Posterior vena cava (tissue), 2 donors: ENCODE data around the gene HLF. TPM values are rescaled to one million over a fixed set of nuclear protein-coding genes. Genes with fewer than 3 reads are reported as not detected.

Source experiments
- DNase-seq: peaks from one replicate; pipeline ENCODE4 v3.0.0-alpha.2; 2020; ENCODE audit warnings: low spot score
- intact Hi-C, 2 donors: fragments of 100-400 bp; cut with DNase I; formaldehyde crosslinking; loops; one replicate each; pipeline versions ENCODE4 v1.14.1 to v1.14.2; 2022 to 2023
- total RNA-seq, 2 donors: library from RNA; stranded (reverse); fragmentation: NEBNext Ultra II Directional; extraction: Animal tissue kit (Norgen Biotek cat#: 25700); gene quantifications; one replicate each; pipeline ENCODE4 v1.2.1, GENCODE V29; 2021
- donor health status: DM: yes; HTN: yes; CAD: no.
- donor health status: DM: yes; HTN: yes; CAD: no.

HLF gene
- total RNA-seq, 2 donors from 2014 or later = 6.6 to 15.7 TPM

DNA sequence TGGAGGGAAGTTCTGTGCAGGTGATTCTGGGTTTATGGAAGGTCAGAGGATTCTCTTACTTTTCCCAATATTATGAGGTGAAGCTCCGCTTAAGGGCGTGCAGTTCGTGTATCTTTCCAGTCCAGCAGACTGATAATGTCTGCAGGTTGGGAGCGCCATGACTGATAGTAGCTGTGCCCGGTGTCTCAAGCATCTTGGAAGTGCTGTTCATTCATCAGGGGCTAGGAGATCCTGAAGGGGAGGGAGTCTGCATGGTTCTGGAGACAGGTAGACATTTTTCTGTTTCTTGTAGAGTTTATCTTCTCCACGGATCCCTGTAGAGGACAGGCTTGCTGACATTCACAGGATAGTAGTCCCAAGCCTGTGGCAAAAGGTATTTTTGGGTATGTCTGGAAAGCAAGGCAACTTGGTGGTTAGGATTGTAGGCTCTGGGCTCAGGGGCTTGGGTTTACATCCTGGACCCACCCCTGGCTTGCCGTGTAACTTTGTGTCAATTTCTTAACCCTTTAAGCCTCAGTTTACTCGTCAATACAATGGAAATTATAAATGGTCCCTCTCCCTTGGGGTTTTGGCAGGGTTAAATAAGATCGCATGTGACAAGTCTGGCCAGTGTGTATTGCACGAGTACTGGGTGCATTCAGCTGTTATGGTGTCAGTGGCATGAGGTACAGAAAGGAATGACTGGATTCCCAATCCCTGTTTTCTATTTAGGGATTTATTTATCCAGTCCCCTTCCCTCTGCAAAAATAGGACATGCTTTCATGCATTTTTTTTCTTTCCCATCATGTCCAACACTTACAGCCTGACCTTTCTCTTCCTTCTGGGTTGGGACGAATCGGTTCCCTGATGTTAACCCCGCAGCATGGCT is 8.2 kb downstream of the HLF start:
- intact Hi-C loops = no loop called here

DNA sequence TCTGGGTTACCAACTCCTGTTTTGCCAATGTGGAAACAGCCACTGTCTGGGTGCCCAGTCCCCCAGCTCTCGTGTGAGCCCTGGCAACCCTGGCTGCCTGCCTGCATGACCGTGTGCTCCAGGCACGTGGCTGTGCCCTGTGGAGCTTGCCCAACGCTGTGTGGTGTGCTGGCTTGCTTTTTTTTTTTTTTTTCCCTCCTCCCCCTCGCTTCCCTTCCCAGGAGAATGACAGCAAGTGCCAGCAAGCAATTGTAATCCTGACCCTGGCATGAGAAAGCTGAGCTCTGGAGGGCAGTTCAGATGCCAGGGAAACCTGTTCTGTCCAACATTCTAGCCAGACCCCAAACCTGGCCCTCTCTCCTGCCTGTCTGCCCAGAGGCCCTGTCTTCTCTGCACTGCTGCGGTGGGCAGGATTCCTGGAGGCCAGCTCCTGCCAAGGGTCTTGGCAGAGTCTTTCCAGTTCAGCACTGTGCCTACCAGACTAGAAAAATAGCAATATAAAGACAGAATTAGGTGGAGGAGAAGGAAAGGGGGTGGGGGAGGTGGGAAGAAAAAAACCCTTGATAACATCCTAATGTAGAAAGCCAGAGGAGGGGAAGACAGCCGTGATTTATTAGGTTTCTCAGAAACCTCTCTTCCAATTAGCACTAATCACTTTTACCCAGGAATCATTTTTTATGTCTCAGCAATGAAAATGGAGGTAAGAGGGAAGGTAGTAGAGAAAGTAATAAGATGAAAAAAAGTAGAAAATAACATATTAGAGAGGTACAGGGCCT is 9.0 kb downstream of the HLF start:
- no peak for DNase-seq
- intact Hi-C loops = no loop called here

More for the DNA sequence above, 8.2 kb downstream of the HLF start:
- no peak for DNase-seq

GRCh38 chr17:55274355-55275255 is 9.8 kb downstream of the HLF start:
- DNase-seq = no peak
- intact Hi-C loops = no loop called here

GRCh38 chr17:55275894-55276804 is 11.4 kb downstream of the HLF start:
- no peak for DNase-seq
- intact Hi-C loops = no loop called here

DNA sequence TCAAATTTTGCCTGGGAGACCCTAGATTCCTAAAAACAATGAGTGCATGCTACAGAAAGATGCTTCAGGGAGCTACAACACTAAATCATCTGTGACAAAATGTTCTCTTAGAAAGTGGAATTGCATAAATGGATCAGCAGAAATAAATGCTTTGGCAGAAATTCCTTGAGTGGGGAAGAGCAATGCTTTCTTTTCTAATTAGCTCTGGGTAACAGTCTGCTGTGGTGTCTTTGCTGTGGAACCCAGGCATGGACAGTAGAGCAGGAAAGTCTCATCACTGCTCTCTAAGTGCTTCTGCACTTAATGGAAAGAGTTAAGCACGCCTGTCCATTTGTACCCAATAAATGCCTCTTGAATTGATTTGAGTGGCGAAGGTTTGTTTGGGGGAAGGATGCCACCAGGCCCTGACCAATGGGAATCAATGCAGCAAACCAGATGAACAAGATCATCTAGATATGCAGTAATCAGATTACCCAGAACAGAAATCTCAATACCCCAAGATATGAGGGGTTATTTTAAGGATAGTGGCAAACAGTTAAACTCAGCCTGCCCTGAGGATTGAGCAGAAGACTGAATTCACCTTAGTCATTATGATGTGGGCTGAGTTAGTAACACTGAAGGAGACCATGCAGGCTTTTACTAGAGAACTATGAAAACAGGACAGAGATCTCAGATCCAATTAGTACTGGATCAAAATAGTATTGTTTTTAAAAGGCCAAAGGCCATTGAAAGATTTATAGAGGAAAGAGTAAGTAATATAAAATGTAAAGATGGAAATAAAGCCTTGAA is 13.6 kb downstream of the HLF start:
- intact Hi-C loops = no loop called here
- DNase-seq = no peak

DNA sequence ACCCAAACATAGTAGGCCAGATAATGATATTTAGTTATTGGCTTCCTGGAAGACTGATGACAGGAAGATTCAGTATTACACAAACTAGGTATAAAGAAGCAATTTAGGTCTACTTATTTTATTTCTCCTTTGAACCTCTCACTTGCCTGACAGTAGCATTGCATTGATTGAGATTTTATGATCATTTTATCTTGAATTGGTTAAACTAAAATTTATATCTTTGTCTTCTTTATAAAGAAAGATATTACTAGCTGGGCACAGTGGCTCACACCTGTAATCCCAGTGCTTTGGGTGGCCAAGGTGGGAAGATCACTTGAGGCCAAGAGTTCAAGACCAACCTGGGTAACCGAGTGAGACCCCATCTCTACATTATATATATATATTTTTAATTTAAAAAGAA is 14.4 kb downstream of the HLF start:
- intact Hi-C loops = no loop called here
- DNase-seq = no peak

DNA sequence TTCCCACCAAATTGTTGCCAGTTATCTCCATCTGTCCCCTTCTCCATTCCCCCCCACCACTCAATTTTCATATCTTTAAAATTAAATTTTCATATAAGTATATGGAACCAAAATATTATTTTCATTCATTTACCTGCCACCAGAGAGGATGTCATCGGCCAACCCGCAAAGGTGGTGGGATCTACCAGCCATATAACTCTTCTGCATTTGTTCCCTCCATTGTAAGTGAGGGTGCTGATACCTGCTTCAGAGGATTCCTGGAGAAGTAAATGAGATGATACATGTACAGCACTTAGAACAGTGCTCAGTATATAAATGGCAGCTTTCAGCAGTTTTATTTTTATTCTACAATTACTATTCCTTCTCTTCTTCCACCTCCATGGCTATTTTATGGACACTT is 15.0 kb downstream of the HLF start:
- intact Hi-C loops = no loop called here
- no peak for DNase-seq

DNA sequence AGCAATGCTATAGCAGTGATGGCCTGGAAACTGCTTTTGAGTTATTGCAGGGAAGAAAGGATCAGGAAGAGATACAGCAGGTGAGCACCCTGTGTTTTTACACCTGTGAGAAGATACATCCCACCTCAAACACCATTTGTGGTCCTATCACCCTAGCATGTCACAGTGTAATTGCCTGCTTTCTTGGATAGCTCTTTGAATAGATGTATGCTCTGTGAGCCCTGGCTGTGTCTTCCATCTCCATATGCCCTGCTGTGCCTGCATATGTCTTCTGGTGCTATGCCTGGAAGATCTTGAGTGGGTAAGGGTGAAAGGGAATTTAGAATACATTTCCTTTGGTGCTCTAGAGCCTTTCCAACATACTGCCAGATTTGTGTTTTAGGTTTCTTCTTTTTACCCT is 15.5 kb downstream of the HLF start:
- intact Hi-C loops = no loop called here
- DNase-seq = no peak

DNA sequence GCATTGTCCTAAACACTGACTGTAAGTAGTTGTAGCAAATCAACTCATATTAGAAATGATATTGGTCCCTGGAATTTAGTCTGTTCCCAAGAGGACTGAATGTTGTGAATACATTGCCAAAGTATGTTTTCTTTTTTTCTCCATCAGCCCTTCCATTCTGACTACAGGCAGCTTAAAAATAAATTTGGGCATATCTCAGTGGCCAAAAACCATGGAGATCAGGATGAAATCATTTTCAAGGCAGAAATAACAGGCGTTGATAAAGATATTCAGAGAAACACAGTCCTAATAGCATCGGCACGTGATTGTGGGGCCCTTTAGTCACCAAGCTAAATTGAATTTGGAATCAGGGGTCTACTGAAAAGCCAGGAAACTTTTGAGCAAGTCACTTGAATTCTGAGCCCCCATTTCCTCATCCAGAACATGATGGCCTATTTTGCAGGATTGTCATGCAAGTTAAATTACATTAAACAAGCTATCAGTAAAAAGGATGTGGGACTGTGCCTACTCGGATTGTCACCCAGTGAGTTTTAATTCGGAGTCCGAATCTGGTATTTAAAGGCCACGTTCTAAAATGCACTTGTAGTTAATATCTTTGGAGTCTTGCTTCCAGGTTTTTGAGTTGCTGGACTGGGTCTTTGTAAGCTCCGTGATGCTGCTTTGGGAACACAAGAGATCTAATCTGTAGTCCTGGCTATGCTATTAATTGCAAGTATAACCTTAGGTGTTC is 17.1 kb downstream of the HLF start:
- intact Hi-C loops = no loop called here

DNA sequence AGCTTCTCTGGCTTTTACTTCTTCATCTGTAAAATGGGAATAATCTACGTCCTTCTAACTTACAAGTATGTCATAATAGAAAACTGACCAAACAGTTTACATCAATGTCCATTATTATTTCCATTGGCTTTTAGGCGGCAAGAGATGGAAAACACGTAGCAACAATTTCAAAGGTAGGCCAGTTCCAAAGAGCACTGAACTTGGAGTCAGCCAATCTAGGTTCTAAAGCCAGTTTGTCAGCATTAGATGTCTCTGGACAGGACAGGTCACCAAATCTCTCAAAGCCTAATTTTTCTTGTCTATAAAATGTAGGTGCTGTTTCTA is 17.6 kb downstream of the HLF start:
- intact Hi-C loops = no loop called here
- no peak for DNase-seq

More for the DNA sequence above, 17.1 kb downstream of the HLF start:
- DNase-seq = no peak

DNA sequence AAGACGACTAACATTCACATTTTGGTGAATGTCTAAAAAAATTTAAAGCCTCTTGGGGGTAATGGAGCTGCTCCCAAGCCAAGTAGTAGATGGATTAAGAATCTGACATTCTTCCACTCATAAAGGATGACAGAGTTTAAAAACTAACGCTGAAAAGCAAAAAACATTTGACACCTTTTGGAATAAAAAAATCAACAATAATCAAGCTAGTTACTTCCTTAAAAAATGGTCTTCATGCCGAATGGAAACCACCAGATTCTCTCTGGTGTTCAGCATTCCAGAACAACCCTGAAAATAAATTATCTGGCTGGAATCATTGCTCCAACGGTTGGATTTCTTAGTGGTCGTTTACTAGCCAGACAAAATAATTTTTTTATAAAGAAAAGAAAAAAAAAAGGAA is 18.0 kb downstream of the HLF start:
- intact Hi-C loops = no loop called here
- DNase-seq = no peak

DNA sequence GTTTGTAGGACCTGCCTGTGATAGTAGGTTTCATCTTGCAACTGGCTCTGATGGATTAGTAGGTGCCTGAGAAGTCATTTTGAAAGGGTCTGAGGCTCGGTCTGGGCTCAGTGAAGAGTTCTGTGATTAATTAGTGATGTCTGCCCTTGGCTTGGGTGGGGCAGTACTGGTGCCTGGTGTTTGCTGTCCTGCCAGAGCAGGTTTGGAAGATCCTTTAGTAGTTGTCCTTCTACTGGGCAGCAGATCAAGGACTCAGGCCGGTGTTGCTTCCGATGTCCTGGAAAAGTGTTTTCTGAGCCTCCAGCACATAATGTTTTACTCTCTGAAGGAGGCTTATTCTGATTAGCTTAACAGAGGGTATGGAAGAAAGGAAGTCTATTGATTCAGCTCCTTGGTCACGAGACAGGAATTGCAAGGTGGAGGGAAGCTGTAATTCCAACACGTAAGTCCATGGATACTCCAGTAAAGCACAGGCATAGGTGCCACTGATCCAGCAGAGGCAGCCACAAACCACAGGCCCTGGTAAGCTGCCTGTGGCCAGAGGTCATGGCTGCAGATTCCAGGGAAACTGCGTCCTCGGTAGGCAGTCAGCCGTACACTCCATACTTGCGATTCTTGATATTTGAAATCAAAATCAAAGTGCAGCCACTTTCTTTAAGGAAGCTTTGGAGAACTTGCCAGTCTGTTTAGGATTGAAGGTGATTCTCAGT is 18.7 kb downstream of the HLF start:
- intact Hi-C loops = no loop called here

GRCh38 chr17:55284001-55284884 is 19.5 kb downstream of the HLF start:
- intact Hi-C loops = no loop called here
- no peak for DNase-seq

More for the DNA sequence above, 18.7 kb downstream of the HLF start:
- no peak for DNase-seq

GRCh38 chr17:55284944-55285339 is 20.2 kb downstream of the HLF start:
- intact Hi-C loops = no loop called here
- DNase-seq = no peak

DNA sequence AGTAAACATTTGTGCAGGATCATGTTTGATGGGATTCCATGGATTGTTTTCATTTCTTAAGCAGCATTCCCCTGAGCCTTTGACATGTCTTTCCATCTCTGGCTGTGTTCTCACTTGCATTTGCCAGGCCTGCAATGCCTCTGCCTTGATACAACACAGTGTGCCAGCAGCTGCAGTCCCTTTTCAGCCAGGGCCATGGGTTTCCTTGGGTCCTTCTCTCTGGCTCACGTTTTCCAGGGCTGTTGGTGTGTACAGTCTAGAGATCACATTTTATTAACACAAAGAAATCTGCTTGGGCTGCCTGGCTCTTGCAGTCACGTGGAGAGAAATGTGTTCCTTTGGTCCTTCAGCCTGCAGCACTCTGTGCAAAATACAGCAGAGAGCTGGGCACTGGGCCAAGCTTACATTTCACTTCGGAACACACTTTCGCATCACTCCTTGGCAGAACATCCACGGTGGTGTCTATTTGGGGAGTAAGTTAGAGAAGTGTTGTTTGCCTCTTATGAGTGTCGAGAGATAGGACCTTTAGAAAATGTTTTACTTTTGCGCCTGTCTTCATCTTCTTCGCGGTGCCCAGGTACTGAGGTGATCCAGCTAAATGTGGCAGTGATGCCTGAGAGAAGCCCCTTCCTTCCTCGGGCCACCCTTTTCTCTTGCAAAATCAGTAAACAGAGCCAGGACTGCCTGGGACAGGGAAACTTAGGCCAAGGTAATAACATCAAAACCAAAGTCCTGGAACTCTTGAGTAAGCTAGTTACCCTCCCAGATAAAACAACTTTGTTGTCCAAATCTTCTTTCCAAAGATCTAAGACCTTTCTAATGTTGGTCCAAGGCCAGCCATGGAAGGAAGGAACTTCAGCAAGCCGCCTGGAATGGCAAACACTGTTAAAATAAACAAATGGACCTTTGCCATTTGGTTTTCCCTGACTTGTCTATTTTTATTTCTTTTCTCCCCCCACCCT is 20.9 kb downstream of the HLF start:
- intact Hi-C loops = no loop called here
- peak; percentile 95 for DNase-seq
